ENCODE data around the gene DPPA5. TPM values are rescaled to one million over a fixed set of nuclear protein-coding genes. Genes with fewer than 3 reads are reported as not detected.
"Not testable (repeated sequence)": the region's sequence is repeated elsewhere in the genome, so short reads cannot be mapped to it uniquely, and the experiment has no call there.

The DPPA5 gene
- total and polyA plus RNA-seq, 4 experiments from 2014 or later = not detected

GRCh38 chr6:73328790-73329189, 25.3 kb downstream of the DPPA5 start:
- Histone ChIP-seq H3K9me3 (ENCODE audit: control insufficient read depth in 1 of 2, low read length in 2 of 2) (no peaks in the 10 kb centered on the region), H3K27ac (ENCODE audit: low read depth, low read length) (no peak overlapping the region), H3K36me3 (ENCODE audit: insufficient read depth, low read length) (no peaks in the 10 kb centered on the region), H3K4me3 (ENCODE audit: low read length in 2 of 2) (no peak overlapping the region), H3K4me1 (ENCODE audit: insufficient read depth, low read length) (no peaks in the 10 kb centered on the region), H3K27me3 (ENCODE audit: insufficient read depth, low read length) (no peaks in the 10 kb centered on the region)
- ChIA-PET CTCF (ENCODE audit: partially characterized antibody) (interaction anchor here (0.5 to 8.8 kb wide), 13 partner anchors 10 to 916 kb away, joined by 3 to 87 read pairs (median 5); partner anchors contain the start of gene OOEP), POLR2A (ENCODE audit: partially characterized antibody) (no interaction called here)
- H3K27ac Mint-ChIP-seq = no peak overlapping the region
- intact Hi-C loops (cut with micrococcal nuclease) = loop anchor here (5.0 to 10.0 kb wide), 2 partner anchors 64 to 196 kb away; partner anchors contain the start of gene KHDC1
- peaks cover 8 to 15% of the 10 kb centered on the region in 2 donors for H3K27me3 Mint-ChIP-seq
- no peak overlapping the region for H3K4me3 Mint-ChIP-seq
- H3K36me3 Mint-ChIP-seq = no peaks in the 10 kb centered on the region
- no peak for DNase-seq
- H3K9me3 Mint-ChIP-seq = no peaks in the 10 kb centered on the region
- peaks cover 0 to 4% (median 3%) of the 10 kb centered on the region in 4 donors for H3K4me1 Mint-ChIP-seq

GRCh38 chr6:73325656-73326055, 28.4 kb downstream of the DPPA5 start:
- H3K4me1 ChIP-seq (ENCODE audit: insufficient read depth, low read length) = no peaks in the 10 kb centered on the region
- peaks cover 0 to 4% (median 3%) of the 10 kb centered on the region in 4 donors for H3K4me1 Mint-ChIP-seq
- CTCF ChIA-PET (ENCODE audit: partially characterized antibody) = interaction anchor here (0.7 to 8.8 kb wide), 10 partner anchors 17 to 913 kb away, joined by 3 to 87 read pairs (median 4); no protein-coding TSS in a partner anchor
- H3K9me3 ChIP-seq (ENCODE audit: control insufficient read depth in 1 of 2, low read length in 2 of 2) = no peaks in the 10 kb centered on the region
- intact Hi-C loops (cut with micrococcal nuclease) = loop anchor here (1.0 to 10.0 kb wide), 6 partner anchors 40 to 709 kb away; partner anchors contain the start of gene KHDC1
- H3K4me3 ChIP-seq (ENCODE audit: low read length in 2 of 2) = no peak overlapping the region
- H3K27me3 Mint-ChIP-seq = peaks cover 6 to 12% of the 10 kb centered on the region in 2 donors
- no peaks in the 10 kb centered on the region for H3K36me3 Mint-ChIP-seq
- no peaks in the 10 kb centered on the region for H3K36me3 ChIP-seq (ENCODE audit: insufficient read depth, low read length)
- no peak for DNase-seq
- H3K27me3 ChIP-seq (ENCODE audit: insufficient read depth, low read length) = no peaks in the 10 kb centered on the region
- H3K27ac Mint-ChIP-seq = no peak overlapping the region
- H3K9me3 Mint-ChIP-seq = no peaks in the 10 kb centered on the region
- no peak overlapping the region for H3K27ac ChIP-seq (ENCODE audit: low read depth, low read length)
- no peak overlapping the region for H3K4me3 Mint-ChIP-seq
- POLR2A ChIA-PET (ENCODE audit: partially characterized antibody) = no interaction called here

DNA sequence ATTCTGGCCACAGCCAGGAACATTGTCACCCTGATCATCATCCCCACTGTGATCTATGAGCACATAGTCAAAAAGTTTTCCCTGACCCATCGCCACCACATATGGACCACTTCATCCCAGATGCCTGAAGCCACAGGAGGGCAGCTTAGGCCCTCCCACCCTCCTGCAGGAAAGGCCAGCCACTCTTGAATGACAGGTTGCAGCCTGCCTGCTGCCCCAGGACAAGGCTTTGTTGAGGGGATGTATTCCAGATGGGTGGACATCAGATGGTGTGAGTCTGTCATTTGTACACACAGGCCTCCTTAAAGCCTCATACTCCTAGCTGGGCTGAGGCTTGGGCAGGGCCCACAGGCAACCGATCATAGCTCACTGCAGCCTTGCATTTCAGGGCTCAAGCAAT, 30.8 kb downstream of the DPPA5 start:
- Histone ChIP-seq H3K4me1 (ENCODE audit: insufficient read depth, low read length) (no peaks in the 10 kb centered on the region), H3K27me3 (ENCODE audit: insufficient read depth, low read length) (no peaks in the 10 kb centered on the region), H3K36me3 (ENCODE audit: insufficient read depth, low read length) (no peaks in the 10 kb centered on the region), H3K27ac (ENCODE audit: low read depth, low read length) (no peak overlapping the region), H3K4me3 (ENCODE audit: low read length in 2 of 2) (no peak overlapping the region), H3K9me3 (ENCODE audit: control insufficient read depth in 1 of 2, low read length in 2 of 2) (no peaks in the 10 kb centered on the region)
- H3K4me3 Mint-ChIP-seq = no peak overlapping the region
- DNase-seq = no peak
- no peaks in the 10 kb centered on the region for H3K36me3 Mint-ChIP-seq
- H3K27ac Mint-ChIP-seq = no peak overlapping the region
- H3K27me3 Mint-ChIP-seq = peaks cover 1 to 5% of the 10 kb centered on the region in 2 donors
- intact Hi-C loops (cut with micrococcal nuclease) = loop anchor here (10.0 kb wide), 1 partner anchor 59 kb away; the partner anchor contains the start of gene KHDC1
- CTCF ChIA-PET (ENCODE audit: partially characterized antibody) = interaction anchor here (3.4 to 8.8 kb wide), 2 partner anchors 38 to 910 kb away, joined by 14 to 87 read pairs; no protein-coding TSS in a partner anchor
- peaks cover 0 to 4% (median 3%) of the 10 kb centered on the region in 4 donors for H3K4me1 Mint-ChIP-seq
- POLR2A ChIA-PET (ENCODE audit: partially characterized antibody) = no interaction called here
- peaks cover 0 to 5% (median under 1%) of the 10 kb centered on the region in 8 donors for H3K9me3 Mint-ChIP-seq

GRCh38 chr6:73314577-73315492, 39.2 kb downstream of the DPPA5 start:
- H3K27me3 ChIP-seq (ENCODE audit: insufficient read depth, low read length) = peaks cover 12% of the 10 kb centered on the region
- CTCF ChIA-PET (ENCODE audit: partially characterized antibody) = interaction anchor here (2.5 kb wide), 1 partner anchor 12 kb away, joined by 13 read pairs; no protein-coding TSS in a partner anchor
- POLR2A ChIA-PET (ENCODE audit: partially characterized antibody) = no interaction called here
- H3K36me3 ChIP-seq (ENCODE audit: insufficient read depth, low read length) = no peaks in the 10 kb centered on the region
- no peak for DNase-seq
- no peak overlapping the region for H3K27ac Mint-ChIP-seq
- no peak overlapping the region for H3K27ac ChIP-seq (ENCODE audit: low read depth, low read length)
- no peak overlapping the region for H3K4me3 ChIP-seq (ENCODE audit: low read length in 2 of 2)
- peak overlapping the region in 5 of 8 donors; percentile 10 to 70 (median 60) for H3K4me3 Mint-ChIP-seq
- peaks cover under 1 to 20% (median 4%) of the 10 kb centered on the region in 4 donors for H3K4me1 Mint-ChIP-seq
- peaks cover 22 to 29% of the 10 kb centered on the region in 2 donors for H3K27me3 Mint-ChIP-seq
- H3K36me3 Mint-ChIP-seq = peaks cover 2 to 4% of the 10 kb centered on the region in 2 donors
- intact Hi-C loops (cut with micrococcal nuclease) = no loop called here
- no peaks in the 10 kb centered on the region for H3K9me3 ChIP-seq (ENCODE audit: control insufficient read depth in 1 of 2, low read length in 2 of 2)
- H3K4me1 ChIP-seq (ENCODE audit: insufficient read depth, low read length) = no peaks in the 10 kb centered on the region
- peaks cover 0 to 16% (median 13%) of the 10 kb centered on the region in 8 donors for H3K9me3 Mint-ChIP-seq

DNA sequence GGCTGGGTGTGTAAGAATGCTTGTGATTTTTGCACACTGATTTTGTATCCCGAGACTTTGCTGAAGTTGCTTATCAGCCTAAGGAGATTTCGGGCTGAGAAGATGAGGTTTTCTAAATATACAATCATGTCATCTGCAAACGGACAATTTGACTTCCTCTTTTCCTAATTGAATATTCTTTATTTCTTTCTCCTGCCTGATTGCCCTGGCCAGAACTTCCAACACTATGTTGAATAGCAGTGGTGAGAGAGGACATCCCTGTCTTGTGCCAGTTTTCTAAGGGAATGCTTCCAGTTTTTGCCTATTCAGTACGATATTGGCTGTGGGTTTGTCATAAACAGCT, 43.6 kb downstream of the DPPA5 start:
- peaks cover 9 to 34% (median 14%) of the 10 kb centered on the region in 4 donors for H3K4me1 Mint-ChIP-seq
- H3K36me3 Mint-ChIP-seq; H3K36me3 ChIP-seq (ENCODE audit: insufficient read depth, low read length); H3K9me3 ChIP-seq (ENCODE audit: control insufficient read depth in 1 of 2, low read length in 2 of 2); intact Hi-C loops (cut with micrococcal nuclease); H3K27me3 ChIP-seq (ENCODE audit: insufficient read depth, low read length); DNase-seq; H3K9me3 Mint-ChIP-seq; CTCF ChIA-PET (ENCODE audit: partially characterized antibody); POLR2A ChIA-PET (ENCODE audit: partially characterized antibody): not testable (repeated sequence)
- peak overlapping the region; percentile 39 for H3K27ac ChIP-seq (ENCODE audit: low read depth, low read length)
- peak overlapping the region in 5 of 7 donors; percentile 52 to 92 (median 87) for H3K27ac Mint-ChIP-seq
- H3K4me1 ChIP-seq (ENCODE audit: insufficient read depth, low read length) = peaks cover 12% of the 10 kb centered on the region
- H3K27me3 Mint-ChIP-seq = peaks cover 11 to 15% of the 10 kb centered on the region in 2 donors
- H3K4me3 ChIP-seq (ENCODE audit: low read length in 2 of 2) = peak overlapping the region; percentile 68 to 94
- peak overlapping the region; percentile 93 to 98 (median 97) for H3K4me3 Mint-ChIP-seq

GRCh38 chr6:73309785-73310502, 44.1 kb downstream of the DPPA5 start:
- Mint-ChIP-seq H3K27me3 (peaks cover 7 to 13% of the 10 kb centered on the region in 2 donors), H3K27ac (peak overlapping the region in 6 of 7 donors; percentile 8 to 93 (median 88)), H3K9me3 (peaks cover 0 to 3% (median 0%) of the 10 kb centered on the region in 8 donors), H3K4me3 (peak overlapping the region; percentile 93 to 98 (median 97)), H3K36me3 (peaks cover 0 to 3% of the 10 kb centered on the region in 2 donors), H3K4me1 (peaks cover 10 to 34% (median 14%) of the 10 kb centered on the region in 4 donors)
- no peaks in the 10 kb centered on the region for H3K36me3 ChIP-seq (ENCODE audit: insufficient read depth, low read length)
- H3K27ac ChIP-seq (ENCODE audit: low read depth, low read length) = peak overlapping the region; percentile 39
- peaks cover 1% of the 10 kb centered on the region for H3K27me3 ChIP-seq (ENCODE audit: insufficient read depth, low read length)
- peak; percentile 35 to 54 (median 45) for DNase-seq
- H3K9me3 ChIP-seq (ENCODE audit: control insufficient read depth in 1 of 2, low read length in 2 of 2) = no peaks in the 10 kb centered on the region
- ChIA-PET CTCF (ENCODE audit: partially characterized antibody) (interaction anchor here (0.7 to 3.2 kb wide), 4 partner anchors 16 to 79 kb away, joined by 3 to 18 read pairs (median 5); no protein-coding TSS in a partner anchor), POLR2A (ENCODE audit: partially characterized antibody) (interaction anchor here (0.7 to 1.5 kb wide), 7 partner anchors 47 to 1934 kb away, joined by 3 to 5 read pairs (median 3); partner anchors contain the start of genes COX7A2, KHDC1 and MTO1)
- intact Hi-C loops (cut with micrococcal nuclease) = no loop called here
- peaks cover 12% of the 10 kb centered on the region for H3K4me1 ChIP-seq (ENCODE audit: insufficient read depth, low read length)
- H3K4me3 ChIP-seq (ENCODE audit: low read length in 2 of 2) = peak overlapping the region; percentile 68 to 94
